ENCODE results near the gene AK1. TPM values are rescaled to one million over a fixed set of nuclear protein-coding genes. Genes with fewer than 3 reads are reported as not detected.
A peak's percentile ranks its signal among the peaks of the same experiment; 100 is the strongest.

The AK1 gene
- total and polyA plus RNA-seq, 2 donors, result 6.6 to 66.2 TPM

GRCh38 chr9:127912296-127912695, 34.8 kb upstream of the AK1 start:
- Histone ChIP-seq H3K27ac (ENCODE audit: low read depth in 1 of 2, low read length in 1 of 2) (peak overlapping the region in 1 of 2 donors; percentile 91), H3K9me3 (ENCODE audit: control insufficient read depth in 2 of 2, insufficient read depth in 1 of 2, low read length in 1 of 2) (peaks cover 0 to 3% of the 10 kb centered on the region in 2 donors), H3K4me3 (ENCODE audit: low read length in 2 of 2) (no peak overlapping the region), H3K27me3 (ENCODE audit: control insufficient read depth in 2 of 2, insufficient read depth in 1 of 2, low read length in 1 of 2) (no peaks in the 10 kb centered on the region), H3K36me3 (ENCODE audit: control insufficient read depth in 2 of 2, insufficient read depth in 2 of 2, low read length in 1 of 2) (peaks cover 33 to 53% of the 10 kb centered on the region in 2 donors), H3K4me1 (ENCODE audit: control insufficient read depth in 2 of 2, insufficient read depth in 2 of 2, low read length in 2 of 2) (peaks cover 28 to 64% of the 10 kb centered on the region in 2 donors)
- no peak for DNase-seq (ENCODE audit: low read depth in 6 of 9, low spot score in 9 of 9)
- WGBS, result 98% methylated on average over 31 of the region's 31 CpGs

GRCh38 chr9:127910613-127911205, 33.2 kb upstream of the AK1 start:
- WGBS, result 93% methylated on average over 6 of the region's 6 CpGs
- H3K27ac ChIP-seq (ENCODE audit: low read depth in 1 of 2, low read length in 1 of 2), result peak overlapping the region; percentile 66 to 91
- no peaks in the 10 kb centered on the region for H3K27me3 ChIP-seq (ENCODE audit: control insufficient read depth in 2 of 2, insufficient read depth in 1 of 2, low read length in 1 of 2)
- peaks cover 0 to 3% of the 10 kb centered on the region in 2 donors for H3K9me3 ChIP-seq (ENCODE audit: control insufficient read depth in 2 of 2, insufficient read depth in 1 of 2, low read length in 1 of 2)
- DNase-seq (ENCODE audit: low read depth in 6 of 9, low spot score in 9 of 9), result peak in 1 of 9 donors; percentile 52
- no peak overlapping the region for H3K4me3 ChIP-seq (ENCODE audit: low read length in 2 of 2)
- peaks cover 33 to 53% of the 10 kb centered on the region in 2 donors for H3K36me3 ChIP-seq (ENCODE audit: control insufficient read depth in 2 of 2, insufficient read depth in 2 of 2, low read length in 1 of 2)
- H3K4me1 ChIP-seq (ENCODE audit: control insufficient read depth in 2 of 2, insufficient read depth in 2 of 2, low read length in 2 of 2), result peaks cover 33 to 67% of the 10 kb centered on the region in 2 donors

GRCh38 chr9:127909839-127910273, 32.4 kb upstream of the AK1 start:
- no peak overlapping the region for H3K4me3 ChIP-seq (ENCODE audit: low read length in 2 of 2)
- H3K9me3 ChIP-seq (ENCODE audit: control insufficient read depth in 2 of 2, insufficient read depth in 1 of 2, low read length in 1 of 2), result peaks cover 0 to 3% of the 10 kb centered on the region in 2 donors
- H3K27me3 ChIP-seq (ENCODE audit: control insufficient read depth in 2 of 2, insufficient read depth in 1 of 2, low read length in 1 of 2), result no peaks in the 10 kb centered on the region
- DNase-seq (ENCODE audit: low read depth in 6 of 9, low spot score in 9 of 9), result no peak
- H3K4me1 ChIP-seq (ENCODE audit: control insufficient read depth in 2 of 2, insufficient read depth in 2 of 2, low read length in 2 of 2), result peaks cover 35 to 67% of the 10 kb centered on the region in 2 donors
- WGBS, result 96% methylated on average over 17 of the region's 17 CpGs
- peaks cover 33 to 49% of the 10 kb centered on the region in 2 donors for H3K36me3 ChIP-seq (ENCODE audit: control insufficient read depth in 2 of 2, insufficient read depth in 2 of 2, low read length in 1 of 2)
- no peak overlapping the region for H3K27ac ChIP-seq (ENCODE audit: low read depth in 1 of 2, low read length in 1 of 2)

GRCh38 chr9:127908660-127908926, 31.1 kb upstream of the AK1 start:
- Histone ChIP-seq H3K4me3 (ENCODE audit: low read length in 2 of 2) (no peak overlapping the region), H3K9me3 (ENCODE audit: control insufficient read depth in 2 of 2, insufficient read depth in 1 of 2, low read length in 1 of 2) (no peaks in the 10 kb centered on the region), H3K36me3 (ENCODE audit: control insufficient read depth in 2 of 2, insufficient read depth in 2 of 2, low read length in 1 of 2) (peaks cover 33 to 44% of the 10 kb centered on the region in 2 donors), H3K27me3 (ENCODE audit: control insufficient read depth in 2 of 2, insufficient read depth in 1 of 2, low read length in 1 of 2) (no peaks in the 10 kb centered on the region), H3K4me1 (ENCODE audit: control insufficient read depth in 2 of 2, insufficient read depth in 2 of 2, low read length in 2 of 2) (peaks cover 45 to 70% of the 10 kb centered on the region in 2 donors), H3K27ac (ENCODE audit: low read depth in 1 of 2, low read length in 1 of 2) (no peak overlapping the region)
- WGBS, result 97% methylated on average over 10 of the region's 10 CpGs
- DNase-seq (ENCODE audit: low read depth in 6 of 9, low spot score in 9 of 9), result no peak

GRCh38 chr9:127907867-127908659, 30.6 kb upstream of the AK1 start:
- DNase-seq (ENCODE audit: low read depth in 6 of 9, low spot score in 9 of 9), result no peak
- H3K27ac ChIP-seq (ENCODE audit: low read depth in 1 of 2, low read length in 1 of 2), result no peak overlapping the region
- 95% methylated on average over 35 of the region's 35 CpGs for WGBS

GRCh38 chr9:127905788-127906191, 28.3 kb upstream of the AK1 start:
- Histone ChIP-seq H3K4me1 (ENCODE audit: control insufficient read depth in 2 of 2, insufficient read depth in 2 of 2, low read length in 2 of 2) (peaks cover 41 to 52% of the 10 kb centered on the region in 2 donors), H3K36me3 (ENCODE audit: control insufficient read depth in 2 of 2, insufficient read depth in 2 of 2, low read length in 1 of 2) (peaks cover 23 to 24% of the 10 kb centered on the region in 2 donors), H3K27ac (ENCODE audit: low read depth in 1 of 2, low read length in 1 of 2) (peak overlapping the region; percentile 96), H3K4me3 (ENCODE audit: low read length in 2 of 2) (peak overlapping the region; percentile 25 to 27), H3K9me3 (ENCODE audit: control insufficient read depth in 2 of 2, insufficient read depth in 1 of 2, low read length in 1 of 2) (no peaks in the 10 kb centered on the region), H3K27me3 (ENCODE audit: control insufficient read depth in 2 of 2, insufficient read depth in 1 of 2, low read length in 1 of 2) (no peaks in the 10 kb centered on the region)
- peak in 2 of 9 donors; percentile 34 to 60 for DNase-seq (ENCODE audit: low read depth in 6 of 9, low spot score in 9 of 9)
- 72% methylated on average over 12 of the region's 12 CpGs for WGBS

More at GRCh38 chr9:127907867-127908659, 30.6 kb upstream of the AK1 start:
- Histone ChIP-seq H3K27me3 (ENCODE audit: control insufficient read depth in 2 of 2, insufficient read depth in 1 of 2, low read length in 1 of 2) (no peaks in the 10 kb centered on the region), H3K36me3 (ENCODE audit: control insufficient read depth in 2 of 2, insufficient read depth in 2 of 2, low read length in 1 of 2) (peaks cover 33 to 41% of the 10 kb centered on the region in 2 donors), H3K9me3 (ENCODE audit: control insufficient read depth in 2 of 2, insufficient read depth in 1 of 2, low read length in 1 of 2) (no peaks in the 10 kb centered on the region), H3K4me3 (ENCODE audit: low read length in 2 of 2) (no peak overlapping the region), H3K4me1 (ENCODE audit: control insufficient read depth in 2 of 2, insufficient read depth in 2 of 2, low read length in 2 of 2) (peaks cover 50 to 73% of the 10 kb centered on the region in 2 donors)

- Histone ChIP-seq H3K4me3 (ENCODE audit: low read length in 2 of 2) (peak overlapping the region; percentile 25 to 27), H3K27ac (ENCODE audit: low read depth in 1 of 2, low read length in 1 of 2) (peak overlapping the region; percentile 96), H3K27me3 (ENCODE audit: control insufficient read depth in 2 of 2, insufficient read depth in 1 of 2, low read length in 1 of 2) (no peaks in the 10 kb centered on the region), H3K4me1 (ENCODE audit: control insufficient read depth in 2 of 2, insufficient read depth in 2 of 2, low read length in 2 of 2) (peaks cover 40 to 46% of the 10 kb centered on the region in 2 donors), H3K36me3 (ENCODE audit: control insufficient read depth in 2 of 2, insufficient read depth in 2 of 2, low read length in 1 of 2) (peaks cover 17 to 22% of the 10 kb centered on the region in 2 donors), H3K9me3 (ENCODE audit: control insufficient read depth in 2 of 2, insufficient read depth in 1 of 2, low read length in 1 of 2) (no peaks in the 10 kb centered on the region)
- 27% methylated on average over 5 of the region's 5 CpGs for WGBS
- peak in 2 of 9 donors; percentile 34 to 61 for DNase-seq (ENCODE audit: low read depth in 6 of 9, low spot score in 9 of 9)
These were observed 27.7 kb upstream of the AK1 start for GRCh38 chr9:127905004-127905728.

- Histone ChIP-seq H3K4me3 (ENCODE audit: low read length in 2 of 2) (peak overlapping the region; percentile 22 to 27), H3K4me1 (ENCODE audit: control insufficient read depth in 2 of 2, insufficient read depth in 2 of 2, low read length in 2 of 2) (peaks cover 40 to 50% of the 10 kb centered on the region in 2 donors), H3K9me3 (ENCODE audit: control insufficient read depth in 2 of 2, insufficient read depth in 1 of 2, low read length in 1 of 2) (no peaks in the 10 kb centered on the region), H3K36me3 (ENCODE audit: control insufficient read depth in 2 of 2, insufficient read depth in 2 of 2, low read length in 1 of 2) (peaks cover 12 to 16% of the 10 kb centered on the region in 2 donors), H3K27ac (ENCODE audit: low read depth in 1 of 2, low read length in 1 of 2) (peak overlapping the region; percentile 96), H3K27me3 (ENCODE audit: control insufficient read depth in 2 of 2, insufficient read depth in 1 of 2, low read length in 1 of 2) (no peaks in the 10 kb centered on the region)
- no peak for DNase-seq (ENCODE audit: low read depth in 6 of 9, low spot score in 9 of 9)
- 50% methylated on average over 12 of the region's 12 CpGs for WGBS
These were observed 27.1 kb upstream of the AK1 start for GRCh38 chr9:127904561-127905003.
